Ascending aorta (tissue), 2 donors: ENCODE results near the gene CREB5. TPM values are rescaled to one million over a fixed set of nuclear protein-coding genes. Genes with fewer than 3 reads are reported as not detected.

Source experiments
- DNase-seq, 2 donors: peaks; one replicate each; pipeline ENCODE4 v3.0.0-alpha.2; 2019; ENCODE audit warnings: low spot score in 2 of 2
- H3K27ac ChIP-seq, 2 donors: fragments of 200-600 bp; sonication (generic); one replicate each; pipeline ENCODE4 v1.5.1; 2016 to 2017; ENCODE audit warnings: mild to moderate bottlenecking in 1 of 2
- H3K27me3 ChIP-seq: fragments of 200-600 bp; sonication (generic); one replicate; pipeline ENCODE4 v1.5.1; 2017
- H3K36me3 ChIP-seq, 2 donors: fragments of 200-600 bp; sonication (generic); one replicate each; pipeline ENCODE4 v1.5.1; 2016
- H3K4me1 ChIP-seq, 2 donors: fragments of 200-600 bp; sonication (generic); one replicate each; pipeline ENCODE4 v1.5.1; 2016 to 2017; ENCODE audit warnings: mild to moderate bottlenecking in 1 of 2
- H3K4me3 ChIP-seq, 2 donors: fragments of 200-600 bp; sonication (generic); one replicate each; pipeline ENCODE4 v1.5.1; 2016 to 2017; ENCODE audit warnings: mild to moderate bottlenecking in 1 of 2
- H3K9me3 ChIP-seq, 2 donors: fragments of 200-600 bp; sonication (generic); one replicate each; pipeline ENCODE4 v1.5.1; 2016
- CTCF ChIP-seq, 3 experiments: fragments of 200-600 bp in 2 of 3; fragments of 450-650 bp in 1 of 3; sonication (generic) in 2 of 3; IDR thresholded peaks; one replicate each; pipeline ENCODE4 v1.5.1; 2016 to 2019; ENCODE audit warnings: antibody characterized with exemption in 3 of 3, mild to moderate bottlenecking in 1 of 3, moderate library complexity in 1 of 3
- intact Hi-C: fragments of 100-400 bp; cut with DNase I; formaldehyde crosslinking; loops from one replicate; pipeline ENCODE4 v1.15.1; 2023
- total RNA-seq: library from RNA; depleted of rRNA; stranded (reverse); fragments of >200 nt; gene quantifications from one replicate; pipeline ENCODE4 v1.1.0, GENCODE V29; 2016

CREB5 gene
- total RNA-seq, 1 donor from 2014 or later = 143 TPM

- Histone ChIP-seq H3K27me3 (no peaks in the 10 kb centered on the region), H3K4me3 (peak overlapping the region in 1 of 2 donors; percentile 31), H3K9me3 (no peaks in the 10 kb centered on the region), H3K36me3 (no peaks in the 10 kb centered on the region), H3K4me1 (peaks cover 5 to 9% of the 10 kb centered on the region in 2 donors), H3K27ac (no peak overlapping the region)
- DNase-seq = no peak
- intact Hi-C loops = no loop called here
- no peak for TF ChIP-seq CTCF (IDR thresholded peaks at IDR 0.05)
Observed at GRCh38 chr7:28702171-28702570, 289.9 kb downstream of the CREB5 start.

- DNase-seq = no peak
- Histone ChIP-seq H3K4me3 (no peak overlapping the region), H3K36me3 (no peaks in the 10 kb centered on the region), H3K4me1 (peaks cover 5 to 9% of the 10 kb centered on the region in 2 donors), H3K27me3 (no peaks in the 10 kb centered on the region), H3K9me3 (no peaks in the 10 kb centered on the region), H3K27ac (no peak overlapping the region)
- intact Hi-C loops = no loop called here
- no peak for TF ChIP-seq CTCF (IDR thresholded peaks at IDR 0.05)
Observed at GRCh38 chr7:28703037-28703765, 290.9 kb downstream of the CREB5 start.

- Histone ChIP-seq H3K9me3 (no peaks in the 10 kb centered on the region), H3K36me3 (no peaks in the 10 kb centered on the region), H3K27me3 (no peaks in the 10 kb centered on the region), H3K27ac (no peak overlapping the region), H3K4me1 (peaks cover 5 to 9% of the 10 kb centered on the region in 2 donors), H3K4me3 (no peak overlapping the region)
- TF ChIP-seq CTCF (IDR thresholded peaks at IDR 0.05) = no peak
- intact Hi-C loops = no loop called here
- no peak for DNase-seq
Observed at GRCh38 chr7:28704706-28705105, 292.4 kb downstream of the CREB5 start.

- DNase-seq = no peak
- H3K9me3 ChIP-seq = no peaks in the 10 kb centered on the region
- H3K36me3 ChIP-seq = no peaks in the 10 kb centered on the region
- H3K4me3 ChIP-seq = no peak overlapping the region
- peaks cover 2 to 7% of the 10 kb centered on the region in 2 donors for H3K4me1 ChIP-seq
- H3K27ac ChIP-seq = no peak overlapping the region
- intact Hi-C loops = no loop called here
- no peaks in the 10 kb centered on the region for H3K27me3 ChIP-seq
- no peak for TF ChIP-seq CTCF (IDR thresholded peaks at IDR 0.05)
Observed at GRCh38 chr7:28705350-28705749, 293.0 kb downstream of the CREB5 start.

GRCh38 chr7:28706584-28706983, 294.3 kb downstream of the CREB5 start:
- no peak for TF ChIP-seq CTCF (IDR thresholded peaks at IDR 0.05)
- no peaks in the 10 kb centered on the region for H3K36me3 ChIP-seq
- H3K27ac ChIP-seq = no peak overlapping the region

More at GRCh38 chr7:28706584-28706983, 294.3 kb downstream of the CREB5 start:
- Histone ChIP-seq H3K9me3 (no peaks in the 10 kb centered on the region), H3K4me3 (no peak overlapping the region), H3K27me3 (no peaks in the 10 kb centered on the region), H3K4me1 (peaks cover 0 to 2% of the 10 kb centered on the region in 2 donors)
- intact Hi-C loops = no loop called here
- no peak for DNase-seq
